NOMO-1 (cell line): ENCODE measurements around the gene HEATR5A.
"Not testable (repeated sequence)": the region's sequence is repeated elsewhere in the genome, so short reads cannot be mapped to it uniquely, and the experiment has no call there.

ENCODE experiments used
- DNase-seq, 2 experiments: peaks; one replicate each; lab custom pipeline; 2025; ENCODE audit not compliant: unreplicated experiment in 2 of 2; lab: John Stamatoyannopoulos, UW

The HEATR5A gene

GRCh38 chr14:31391473-31391872 is 28.9 kb downstream of the HEATR5A start:
- no peak for DNase-seq

DNA sequence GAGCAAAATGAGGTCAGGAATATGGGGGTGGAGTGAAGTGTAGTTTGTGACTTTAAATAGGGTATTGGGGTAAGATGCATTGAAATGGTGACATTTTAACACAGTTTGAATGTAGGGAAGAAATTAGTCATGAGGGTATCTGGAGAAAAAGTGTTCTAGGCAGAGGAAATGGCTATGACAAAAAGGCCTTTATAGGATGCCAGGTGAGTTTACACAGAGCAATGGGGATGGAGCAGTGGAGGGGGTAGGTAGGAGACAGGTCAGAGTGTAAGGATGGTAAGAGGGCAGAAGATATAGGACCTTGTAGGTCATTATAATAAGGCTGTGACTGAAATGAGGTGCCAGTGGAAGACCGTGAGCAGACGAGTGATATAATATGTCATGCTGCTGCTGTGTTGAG is 30.4 kb downstream of the HEATR5A start:
- DNase-seq = no peak

GRCh38 chr14:31388687-31389413 is 31.5 kb downstream of the HEATR5A start:
- no peak for DNase-seq

DNA sequence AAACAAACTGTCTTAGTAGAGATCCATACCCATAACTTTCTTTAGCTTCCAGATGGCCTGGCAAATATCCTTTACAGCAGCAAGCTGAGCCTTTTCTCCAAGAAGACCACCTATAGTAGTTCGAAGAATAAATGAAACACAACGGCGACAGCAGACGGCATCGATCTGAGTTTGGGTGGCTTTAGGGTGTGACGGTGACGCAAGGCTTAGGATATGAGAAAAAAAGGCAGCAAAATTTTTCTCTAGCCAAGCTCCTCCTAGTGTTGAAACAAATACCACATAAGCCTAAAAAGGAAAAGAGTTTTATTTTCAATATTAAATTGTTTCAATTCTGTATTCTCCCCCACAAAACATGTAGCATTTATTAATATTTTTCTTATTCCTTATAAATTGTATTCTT is 33.3 kb downstream of the HEATR5A start:
- no peak for DNase-seq

DNA sequence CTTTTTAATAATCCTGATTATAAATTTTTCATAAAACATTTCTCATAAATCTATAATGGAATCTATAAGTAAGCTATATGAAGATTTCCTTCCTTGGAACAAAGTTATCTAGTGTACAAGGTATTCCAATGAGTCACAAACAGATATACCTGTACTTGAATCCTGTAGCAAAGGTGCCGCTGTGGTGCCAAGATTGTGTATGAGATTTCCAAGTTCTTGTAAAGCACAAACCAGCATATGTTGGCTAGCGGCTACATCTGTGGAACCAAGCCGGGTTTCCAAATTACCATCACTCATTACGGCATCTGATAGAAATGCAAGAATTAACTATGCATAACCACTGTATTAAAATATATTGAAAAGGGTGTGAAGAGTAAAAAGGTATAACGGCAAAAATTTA is 34.1 kb downstream of the HEATR5A start:
- no peak for DNase-seq

GRCh38 chr14:31382221-31382620 is 38.1 kb downstream of the HEATR5A start:
- no peak for DNase-seq

DNA sequence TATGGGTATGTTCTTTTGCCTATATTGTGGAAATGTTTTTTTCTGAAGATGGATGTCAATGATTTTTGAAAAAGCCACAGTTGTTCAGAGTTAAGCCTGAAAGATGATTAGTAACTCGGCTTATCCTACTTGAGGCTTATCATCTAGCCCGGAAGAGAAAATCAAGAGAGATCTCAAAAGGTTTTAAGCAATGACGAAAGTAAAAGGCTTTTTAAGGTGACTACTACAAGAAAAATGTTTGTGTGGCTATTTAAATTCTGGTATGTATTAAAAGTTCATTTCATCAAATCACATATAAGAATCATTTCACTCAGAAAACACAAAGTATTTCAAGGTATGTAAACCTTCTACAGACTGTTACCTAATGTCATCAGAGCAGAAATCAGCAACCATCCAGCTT is 40.2 kb downstream of the HEATR5A start:
- DNase-seq = no peak

DNA sequence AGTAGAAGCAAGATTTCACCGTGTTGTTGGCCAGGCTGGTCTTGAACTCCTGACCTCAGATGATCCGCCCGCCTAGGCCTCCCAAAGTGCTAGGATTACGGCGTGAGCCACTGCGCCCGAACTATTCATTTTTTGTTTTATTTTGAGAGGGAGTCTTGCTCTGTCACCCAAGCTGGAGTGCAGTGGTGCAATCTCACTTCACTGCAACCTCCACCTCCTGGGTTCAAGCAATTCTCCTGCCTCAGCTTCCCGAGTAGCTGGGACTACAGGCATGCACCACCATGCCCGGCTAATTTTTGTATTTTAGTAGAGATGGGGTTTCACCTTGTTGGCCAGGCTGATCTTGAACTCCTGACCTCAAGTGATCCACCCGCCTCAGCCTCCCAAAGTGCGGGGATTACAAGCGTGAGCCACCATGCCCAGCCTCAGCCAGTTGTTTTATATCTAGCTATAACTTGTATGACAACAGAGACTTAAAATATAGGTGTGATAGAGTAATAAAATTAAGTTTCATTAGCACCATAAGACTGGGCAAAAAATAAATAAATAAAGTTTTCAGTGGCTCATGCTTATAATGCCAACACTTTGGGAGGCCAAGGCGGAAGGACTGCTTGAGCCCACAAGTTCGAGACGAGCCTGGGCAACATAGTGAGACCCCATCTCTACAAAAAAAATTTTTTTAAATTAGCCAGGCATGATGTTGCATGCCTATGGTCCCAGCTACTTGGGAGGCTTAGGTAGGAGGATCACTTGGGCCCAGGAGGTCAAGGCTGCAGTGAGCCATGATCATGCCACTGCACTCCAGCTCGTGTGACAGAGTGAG is 41.0 kb downstream of the HEATR5A start:
- not testable (repeated sequence) for DNase-seq

GRCh38 chr14:31377433-31377832 is 42.9 kb downstream of the HEATR5A start:
- DNase-seq = no peak

DNA sequence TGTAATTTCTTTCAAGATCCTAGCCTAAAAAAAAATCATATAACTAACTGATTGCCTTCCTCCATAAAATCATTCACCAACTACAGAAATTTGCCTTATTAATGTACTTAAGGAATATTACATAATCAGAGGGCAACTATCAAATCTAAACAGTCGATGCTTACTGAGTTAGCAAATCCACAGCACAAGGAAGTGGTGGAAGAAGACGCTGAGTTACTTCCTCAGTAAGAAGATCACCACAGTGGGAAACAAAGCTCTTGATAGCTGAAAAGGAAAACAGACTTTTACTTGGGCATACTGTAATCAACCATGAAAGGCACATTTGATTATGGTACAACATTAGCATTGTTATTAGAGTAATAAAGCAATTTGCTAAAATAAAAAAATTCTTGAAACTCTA is 48.7 kb downstream of the HEATR5A start:
- peak; percentile 39 to 74 for DNase-seq

- no peak for DNase-seq
These were observed 56.8 kb downstream of the HEATR5A start for GRCh38 chr14:31363331-31364073.

- no peak for DNase-seq
These were observed 57.6 kb downstream of the HEATR5A start for GRCh38 chr14:31362746-31363145.

DNA sequence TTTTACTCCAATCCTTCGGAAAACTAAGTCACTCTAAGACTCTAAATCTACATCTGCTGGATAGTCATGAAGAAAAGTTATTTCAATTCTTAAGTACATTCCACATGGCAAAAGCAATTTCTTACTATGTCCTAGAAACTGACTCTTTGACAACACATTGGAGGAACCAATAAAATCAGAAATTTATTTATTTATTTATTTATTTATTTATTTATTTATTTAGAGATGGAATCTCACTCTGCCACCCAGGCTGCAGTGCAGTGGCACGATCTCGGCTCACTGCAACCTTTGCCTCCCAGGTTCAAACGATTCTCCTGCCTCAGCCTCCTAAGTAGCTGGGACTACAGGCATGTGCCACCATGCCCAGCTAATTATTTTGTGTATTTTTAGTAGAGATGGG is 58.6 kb downstream of the HEATR5A start:
- not testable (repeated sequence) for DNase-seq

DNA sequence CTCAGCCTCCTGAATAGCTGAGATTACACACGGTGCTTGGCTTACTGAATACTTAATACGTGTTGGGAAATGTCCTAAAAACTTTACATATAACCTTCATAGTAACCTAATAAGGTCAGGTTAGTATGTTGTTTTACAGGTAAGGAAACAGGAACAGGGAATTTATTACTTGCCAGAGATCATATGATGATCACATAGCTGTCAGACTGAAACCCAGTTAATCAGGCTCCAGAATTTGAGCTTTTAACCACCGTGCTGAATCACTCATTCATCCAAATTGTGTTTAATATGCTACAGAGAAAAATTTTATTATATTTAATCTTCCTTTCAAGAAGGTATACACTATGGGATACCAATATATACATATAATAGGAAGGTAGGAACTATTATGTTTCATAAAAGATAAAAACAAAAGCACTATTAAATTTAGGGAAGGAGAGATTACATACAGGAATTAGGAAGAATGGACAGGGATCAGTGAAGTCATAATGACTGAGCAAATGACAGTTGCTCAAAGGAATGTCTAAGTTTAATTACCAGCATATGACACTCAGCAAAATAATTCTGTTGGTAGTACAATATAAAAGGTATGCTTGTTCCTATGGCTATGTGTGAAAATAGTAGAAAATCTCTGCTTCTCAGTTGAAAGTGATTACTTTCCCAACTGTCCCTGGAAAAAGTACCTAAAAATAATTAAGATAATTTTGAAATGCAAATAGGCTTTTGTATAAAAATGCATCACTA is 59.3 kb downstream of the HEATR5A start:
- no peak for DNase-seq

- peak in 1 of 2 experiments; percentile 9 for DNase-seq
These were observed 63.1 kb downstream of the HEATR5A start for GRCh38 chr14:31357279-31357678.

GRCh38 chr14:31346097-31346496 is 74.3 kb downstream of the HEATR5A start:
- DNase-seq = no peak

GRCh38 chr14:31341280-31341679 is 79.1 kb downstream of the HEATR5A start:
- no peak for DNase-seq

GRCh38 chr14:31340297-31341063 is 79.9 kb downstream of the HEATR5A start:
- DNase-seq = no peak

- DNase-seq = no peak
These were observed 80.6 kb downstream of the HEATR5A start for GRCh38 chr14:31339743-31340142.

- no peak for DNase-seq
These were observed 83.0 kb downstream of the HEATR5A start for GRCh38 chr14:31337331-31337730.
